Heart left ventricle (tissue), 13 donors: ENCODE measurements around the gene SLC35B3.

ENCODE experiments used
- POLR2A ChIP-seq, 2 donors: fragments of 450-650 bp; IDR thresholded peaks; one replicate each; pipeline ENCODE4 v1.6.1; 2017; ENCODE audit warnings: antibody characterized with exemption in 2 of 2, mild to moderate bottlenecking in 2 of 2, moderate library complexity in 2 of 2
- TF ChIP-seq, protein P1 (sequence below), 12 donors: fragments of 200-600 bp; sonication (generic) in 4 of 12; IDR thresholded peaks; one replicate each; pipeline versions ENCODE4 v1.5.0 to v1.8.0; 2018 to 2022; ENCODE audit warnings: antibody characterized with exemption in 12 of 12, mild to moderate bottlenecking in 5 of 12
- donor health status: ischemic (EF 13 %, LVEDD 7.1; RV severe dilation, severe dysfunction).
- donor health status: DM: no; HTN: yes; CAD: no.
- donor health status: DM: no; HTN: no; CAD: no.
- donor health status: ischemic (EF 25% LVEDD 6.9; RV normal size, moderate dysfunction).
- donor health status: ischemic (EF 25% LVEDD 5.7; RV mildly dilated, moderate dysfunction).
- donor health status: ischemic (EF 35%, LVEDD 5.7; RV mildly dilated, moderate dysfunction).
- donor health status: nonischemic (EF 11% LVEDD 7.7; RV severe dilation, severe dysfunction).
- donor health status: DM: yes; HTN: yes; CAD: no.
- donor health status: PGD.
- donor health status: ischemic (EF 29% LVEDD 5.4; RV normal size, mild dysfunction).
- donor health status: nonischemic (EF 23%, LVEDD 6.1; RV moderate dilation, normal function).

DNA sequence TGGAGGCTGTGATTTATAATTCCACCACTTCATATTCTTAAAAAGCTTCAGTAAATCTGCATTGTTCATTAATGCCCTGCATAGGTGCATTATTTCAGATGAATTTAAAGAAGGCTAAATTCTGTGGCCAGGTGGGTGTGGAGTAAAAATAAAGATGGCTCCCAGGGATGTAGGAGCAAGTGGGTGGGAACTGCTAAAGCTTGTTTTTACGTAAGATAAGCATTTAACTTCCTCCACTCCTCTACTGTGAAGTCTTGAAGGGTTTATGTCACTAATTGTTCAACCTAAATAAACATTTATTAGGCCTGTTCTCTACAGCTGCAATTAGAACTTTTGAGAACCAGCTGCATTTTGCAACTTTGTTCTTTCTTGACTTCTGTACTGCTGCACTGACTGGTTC is 6.8 kb upstream of the SLC35B3 start:
- TF ChIP-seq POLR2A (IDR thresholded peaks at IDR 0.05): no peak
- TF ChIP-seq, protein P1, sequence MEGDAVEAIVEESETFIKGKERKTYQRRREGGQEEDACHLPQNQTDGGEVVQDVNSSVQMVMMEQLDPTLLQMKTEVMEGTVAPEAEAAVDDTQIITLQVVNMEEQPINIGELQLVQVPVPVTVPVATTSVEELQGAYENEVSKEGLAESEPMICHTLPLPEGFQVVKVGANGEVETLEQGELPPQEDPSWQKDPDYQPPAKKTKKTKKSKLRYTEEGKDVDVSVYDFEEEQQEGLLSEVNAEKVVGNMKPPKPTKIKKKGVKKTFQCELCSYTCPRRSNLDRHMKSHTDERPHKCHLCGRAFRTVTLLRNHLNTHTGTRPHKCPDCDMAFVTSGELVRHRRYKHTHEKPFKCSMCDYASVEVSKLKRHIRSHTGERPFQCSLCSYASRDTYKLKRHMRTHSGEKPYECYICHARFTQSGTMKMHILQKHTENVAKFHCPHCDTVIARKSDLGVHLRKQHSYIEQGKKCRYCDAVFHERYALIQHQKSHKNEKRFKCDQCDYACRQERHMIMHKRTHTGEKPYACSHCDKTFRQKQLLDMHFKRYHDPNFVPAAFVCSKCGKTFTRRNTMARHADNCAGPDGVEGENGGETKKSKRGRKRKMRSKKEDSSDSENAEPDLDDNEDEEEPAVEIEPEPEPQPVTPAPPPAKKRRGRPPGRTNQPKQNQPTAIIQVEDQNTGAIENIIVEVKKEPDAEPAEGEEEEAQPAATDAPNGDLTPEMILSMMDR (IDR thresholded peaks at IDR 0.05): no peak
